ENCODE measurements around the gene CCDC24. TPM values are rescaled to one million over a fixed set of nuclear protein-coding genes. Genes with fewer than 3 reads are reported as not detected.
A peak's percentile ranks its signal among the peaks of the same experiment; 100 is the strongest.

Gene CCDC24
- polyA plus RNA-seq, 1 donor from 2014 or later = 5.3 TPM

DNA sequence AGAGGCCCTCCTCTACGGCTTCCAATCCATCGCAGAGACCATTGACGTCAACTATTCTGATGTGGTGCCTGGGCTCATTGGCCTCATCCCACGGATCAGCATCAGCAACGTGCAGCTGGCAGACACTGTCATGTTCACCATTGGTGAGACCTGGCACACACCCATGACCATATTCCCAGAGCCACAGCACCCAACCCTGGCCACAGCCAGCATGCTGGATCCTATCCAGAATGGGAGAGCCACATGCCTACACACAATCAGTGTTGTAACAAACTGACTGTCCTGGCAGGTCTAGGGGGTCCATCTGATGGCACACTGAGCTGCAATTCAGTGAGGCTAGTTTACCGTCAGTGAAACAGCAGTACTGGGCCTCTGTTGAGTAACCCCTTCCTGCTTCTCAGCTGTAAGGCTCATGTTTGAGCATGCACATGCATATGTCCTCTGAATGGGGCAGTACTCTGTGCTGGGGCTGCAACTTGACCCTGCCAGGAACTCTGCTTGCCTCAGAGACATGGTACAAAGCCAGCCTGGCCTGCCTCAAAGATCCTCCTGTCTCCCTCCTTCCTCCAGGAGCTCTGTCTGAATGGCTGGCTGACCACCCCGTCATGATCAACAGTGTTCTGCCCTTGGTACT lies 33.9 kb upstream of the CCDC24 start:
- peaks cover 2% of the 10 kb centered on the region for H3K36me3 Mint-ChIP-seq
- H3K9me3 Mint-ChIP-seq = no peaks in the 10 kb centered on the region
- H3K4me1 Mint-ChIP-seq = no peaks in the 10 kb centered on the region
- H3K27me3 Mint-ChIP-seq = no peaks in the 10 kb centered on the region
- no peak overlapping the region for H3K4me3 Mint-ChIP-seq
- H3K27ac Mint-ChIP-seq = peak overlapping the region in 1 of 3 donors; percentile 14

DNA sequence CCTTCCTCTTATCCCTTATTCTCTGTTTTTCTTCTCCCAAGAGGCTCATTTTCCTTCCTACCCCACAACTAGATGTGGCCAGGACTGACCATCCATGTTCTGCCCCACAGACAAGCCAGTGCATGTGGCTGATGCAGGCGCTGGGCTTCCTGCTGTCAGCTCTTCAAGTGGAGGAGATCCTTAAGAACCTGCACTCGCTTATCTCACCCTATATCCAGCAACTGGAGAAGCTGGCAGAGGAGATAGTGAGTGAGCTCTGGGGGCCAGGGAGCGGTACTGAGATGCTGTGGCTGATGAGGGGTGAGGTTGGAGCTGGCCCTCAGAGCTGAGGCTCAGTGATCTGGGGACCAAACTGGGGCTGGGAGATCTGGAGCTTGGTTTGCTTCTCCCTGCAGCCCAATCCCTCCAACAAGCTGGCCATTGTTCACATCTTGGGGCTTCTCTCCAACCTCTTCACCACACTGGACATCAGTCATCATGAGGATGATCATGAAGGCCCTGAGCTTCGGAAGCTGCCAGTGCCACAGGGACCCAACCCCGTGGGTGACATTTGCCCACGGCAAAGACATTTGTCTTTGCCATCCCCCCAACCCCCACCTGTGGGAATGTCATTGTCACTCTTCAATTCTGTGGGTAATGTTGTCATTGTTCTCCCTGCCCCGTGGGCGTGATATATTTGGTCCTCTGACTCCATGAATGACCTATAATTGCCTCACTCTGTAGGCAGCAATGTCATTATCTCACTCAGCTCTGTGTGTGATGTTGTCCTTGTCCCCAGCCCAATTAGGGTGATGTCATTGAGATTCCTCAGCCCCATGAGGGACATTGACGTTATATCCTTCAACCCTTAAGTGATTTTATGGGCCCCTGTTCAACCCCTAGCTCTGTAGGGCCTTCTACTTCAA lies 32.8 kb upstream of the CCDC24 start:
- no peak overlapping the region for H3K27ac Mint-ChIP-seq
- H3K36me3 Mint-ChIP-seq = peaks cover 2% of the 10 kb centered on the region
- H3K9me3 Mint-ChIP-seq = no peaks in the 10 kb centered on the region
- no peak overlapping the region for H3K4me3 Mint-ChIP-seq
- H3K4me1 Mint-ChIP-seq = no peaks in the 10 kb centered on the region
- no peaks in the 10 kb centered on the region for H3K27me3 Mint-ChIP-seq

DNA sequence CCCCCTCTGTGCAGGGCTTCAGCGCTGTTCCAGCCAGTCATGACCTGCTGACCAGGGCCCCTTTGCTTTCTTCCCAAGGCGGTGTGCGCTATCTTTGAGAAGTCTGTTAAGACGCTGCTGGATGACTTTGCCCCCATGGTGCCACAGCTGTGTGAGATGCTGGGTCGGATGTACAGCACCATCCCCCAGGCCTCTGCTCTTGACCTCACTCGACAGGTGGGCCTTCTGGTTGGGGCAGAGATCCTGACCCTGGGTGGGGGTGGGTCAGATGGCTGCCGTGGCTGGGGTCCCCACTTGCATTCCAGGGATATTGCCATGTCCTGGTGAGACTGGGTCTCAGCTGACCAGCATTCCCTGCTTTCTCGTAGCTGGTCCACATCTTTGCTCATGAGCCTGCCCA lies 30.6 kb upstream of the CCDC24 start:
- H3K4me3 Mint-ChIP-seq = no peak overlapping the region
- peaks cover 2% of the 10 kb centered on the region for H3K36me3 Mint-ChIP-seq
- H3K27ac Mint-ChIP-seq = no peak overlapping the region
- H3K9me3 Mint-ChIP-seq = no peaks in the 10 kb centered on the region
- no peaks in the 10 kb centered on the region for H3K4me1 Mint-ChIP-seq
- H3K27me3 Mint-ChIP-seq = no peaks in the 10 kb centered on the region

DNA sequence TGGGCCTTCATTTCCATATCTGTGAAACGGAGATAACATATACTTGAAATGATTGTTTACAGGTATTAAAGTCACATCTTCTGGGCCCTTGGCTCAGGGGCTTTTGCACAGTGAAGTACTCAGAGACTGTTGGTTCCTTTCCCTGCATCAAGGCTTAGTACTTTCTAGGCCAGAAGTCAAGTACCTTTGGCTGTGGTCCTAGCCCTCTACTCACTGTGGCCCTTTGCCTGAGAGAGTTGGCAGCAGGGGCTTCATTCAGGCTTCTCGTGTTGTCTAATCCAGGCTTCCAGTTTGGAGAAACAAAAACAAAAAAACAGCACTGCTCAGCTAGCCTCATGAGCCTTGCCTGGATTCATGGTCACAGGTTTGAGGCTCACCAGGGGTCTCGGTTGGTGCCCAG lies 29.7 kb upstream of the CCDC24 start:
- H3K27me3 Mint-ChIP-seq = no peaks in the 10 kb centered on the region
- H3K4me3 Mint-ChIP-seq = no peak overlapping the region
- no peaks in the 10 kb centered on the region for H3K9me3 Mint-ChIP-seq
- peaks cover 2% of the 10 kb centered on the region for H3K36me3 Mint-ChIP-seq
- no peak overlapping the region for H3K27ac Mint-ChIP-seq
- H3K4me1 Mint-ChIP-seq = no peaks in the 10 kb centered on the region

DNA sequence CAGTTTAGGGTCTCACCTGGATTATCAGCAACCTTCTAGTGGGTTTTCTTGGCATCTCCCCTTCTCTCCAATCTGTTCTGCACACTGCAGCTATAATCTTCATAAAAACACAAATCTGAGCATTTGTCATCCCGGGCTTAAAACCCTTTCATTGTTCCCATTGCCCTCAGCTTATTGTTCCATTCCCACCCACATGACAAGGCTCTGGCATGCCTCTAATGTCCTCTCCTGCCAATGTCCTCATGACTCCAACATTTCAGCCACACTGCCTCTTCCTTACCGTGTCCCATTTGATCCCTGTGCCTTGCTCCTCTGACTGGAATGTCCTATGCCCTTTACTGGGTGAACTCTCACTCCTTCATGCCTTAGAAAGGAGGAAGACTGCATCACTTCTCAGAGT lies 29.1 kb upstream of the CCDC24 start:
- no peaks in the 10 kb centered on the region for H3K27me3 Mint-ChIP-seq
- no peaks in the 10 kb centered on the region for H3K4me1 Mint-ChIP-seq
- no peak overlapping the region for H3K4me3 Mint-ChIP-seq
- no peaks in the 10 kb centered on the region for H3K9me3 Mint-ChIP-seq
- H3K36me3 Mint-ChIP-seq = peaks cover 2% of the 10 kb centered on the region
- H3K27ac Mint-ChIP-seq = peak overlapping the region in 1 of 3 donors; percentile 19

DNA sequence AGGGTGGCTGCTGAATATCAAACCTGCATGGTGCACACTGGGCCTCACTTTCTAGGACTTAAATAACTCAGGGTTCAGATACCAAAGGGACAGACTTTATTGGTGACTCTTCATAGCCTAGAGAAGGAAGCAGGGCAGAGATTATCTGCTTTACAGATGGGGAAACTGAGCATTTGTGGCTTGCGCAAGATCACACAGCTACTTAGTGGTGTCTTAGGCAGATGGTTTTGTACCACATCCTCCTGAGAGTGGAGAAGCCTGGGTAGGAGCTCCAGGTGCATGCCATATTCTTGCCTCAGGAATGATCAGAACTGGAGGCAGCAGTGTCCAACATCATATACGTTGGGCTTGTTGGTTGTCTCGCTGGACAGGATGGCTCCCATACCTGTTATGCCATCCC lies 28.4 kb upstream of the CCDC24 start:
- H3K4me3 Mint-ChIP-seq = no peak overlapping the region
- no peaks in the 10 kb centered on the region for H3K4me1 Mint-ChIP-seq
- no peak overlapping the region for H3K27ac Mint-ChIP-seq
- peaks cover 0 to 2% (median 0%) of the 10 kb centered on the region in 3 donors for H3K9me3 Mint-ChIP-seq
- H3K27me3 Mint-ChIP-seq = no peaks in the 10 kb centered on the region
- H3K36me3 Mint-ChIP-seq = peaks cover 2% of the 10 kb centered on the region

DNA sequence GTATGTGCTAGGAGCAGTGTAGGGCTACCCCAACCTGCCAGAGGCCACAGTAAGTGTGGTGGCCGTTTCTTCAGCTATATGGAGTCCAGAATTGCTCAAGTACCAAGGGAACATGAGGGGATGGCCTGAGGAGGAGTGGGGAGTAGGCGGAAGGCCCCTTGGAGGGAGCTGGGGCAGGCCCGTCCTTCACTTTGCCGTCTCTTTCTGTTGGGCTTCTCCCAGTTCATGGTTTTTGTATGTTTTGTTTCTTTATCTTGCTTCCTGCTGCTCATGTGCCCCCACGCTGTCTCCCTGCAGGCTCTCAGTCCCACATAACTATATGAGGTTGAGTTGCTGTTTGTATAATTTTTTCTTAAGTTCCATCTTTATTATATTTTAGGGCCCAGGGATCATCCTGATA lies 27.5 kb upstream of the CCDC24 start:
- Mint-ChIP-seq H3K27ac (no peak overlapping the region), H3K4me1 (no peaks in the 10 kb centered on the region), H3K9me3 (peaks cover 0 to 2% (median 0%) of the 10 kb centered on the region in 3 donors), H3K27me3 (no peaks in the 10 kb centered on the region), H3K4me3 (no peak overlapping the region), H3K36me3 (peaks cover 4% of the 10 kb centered on the region)

DNA sequence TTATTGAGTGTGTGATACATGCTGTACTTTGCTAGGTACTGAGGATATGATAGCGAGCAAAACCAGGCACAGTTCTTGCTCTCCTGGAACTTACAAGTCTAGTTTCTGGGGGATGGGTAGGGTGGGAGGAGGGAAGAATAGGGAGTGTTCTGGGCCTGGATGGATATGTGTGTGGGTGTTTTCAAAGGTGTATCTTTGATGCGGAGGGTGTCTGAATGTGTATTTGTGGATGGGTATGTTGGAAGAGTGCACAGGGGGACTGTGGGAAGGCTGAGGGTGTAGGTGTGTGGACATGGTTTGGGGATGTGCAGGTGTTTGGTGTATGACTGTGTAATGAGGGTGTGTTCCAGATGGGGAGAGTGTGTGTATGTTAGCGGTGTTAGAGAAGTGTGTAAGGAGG lies 26.1 kb upstream of the CCDC24 start:
- Mint-ChIP-seq H3K4me1 (peaks cover 3 to 8% (median 5%) of the 10 kb centered on the region in 3 donors), H3K4me3 (no peak overlapping the region), H3K27me3 (no peaks in the 10 kb centered on the region), H3K36me3 (peaks cover 4% of the 10 kb centered on the region), H3K9me3 (peaks cover 0 to 2% (median 0%) of the 10 kb centered on the region in 3 donors), H3K27ac (no peak overlapping the region)

DNA sequence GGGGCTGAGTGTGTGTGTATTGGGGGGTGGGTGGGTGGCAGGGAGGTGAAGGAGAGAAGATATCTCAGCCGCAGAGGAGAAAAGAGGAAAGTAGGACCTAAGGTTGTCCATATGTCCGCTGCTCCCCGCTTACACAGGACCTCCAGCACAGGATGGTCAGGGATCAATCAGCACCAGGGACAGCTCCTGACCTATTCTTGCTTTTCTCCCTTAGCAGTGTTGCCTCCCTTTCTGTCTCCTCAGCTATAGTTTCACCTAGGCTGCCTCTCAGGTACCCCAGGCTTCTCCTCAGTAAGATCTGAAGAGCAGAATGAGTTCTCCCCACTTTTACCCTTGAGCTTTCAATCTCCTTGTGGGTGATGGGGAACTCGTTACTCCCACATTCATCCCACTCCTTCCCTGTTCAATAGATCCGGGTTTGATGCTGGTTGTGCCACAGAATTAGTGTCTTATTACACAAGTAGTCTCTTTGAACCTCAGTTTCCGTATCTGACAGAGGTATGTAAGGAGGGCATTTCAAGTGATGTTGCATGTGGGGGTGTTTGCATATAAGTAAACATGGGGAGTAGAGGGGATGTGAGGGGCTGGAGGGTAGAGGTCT lies 23.0 kb upstream of the CCDC24 start:
- Mint-ChIP-seq H3K4me1 (peaks cover 7 to 16% (median 8%) of the 10 kb centered on the region in 3 donors), H3K36me3 (peaks cover 2% of the 10 kb centered on the region), H3K4me3 (peak overlapping the region in 1 of 4 donors; percentile 39), H3K9me3 (peaks cover 0 to 2% (median 0%) of the 10 kb centered on the region in 3 donors), H3K27ac (no peak overlapping the region), H3K27me3 (no peaks in the 10 kb centered on the region)

DNA sequence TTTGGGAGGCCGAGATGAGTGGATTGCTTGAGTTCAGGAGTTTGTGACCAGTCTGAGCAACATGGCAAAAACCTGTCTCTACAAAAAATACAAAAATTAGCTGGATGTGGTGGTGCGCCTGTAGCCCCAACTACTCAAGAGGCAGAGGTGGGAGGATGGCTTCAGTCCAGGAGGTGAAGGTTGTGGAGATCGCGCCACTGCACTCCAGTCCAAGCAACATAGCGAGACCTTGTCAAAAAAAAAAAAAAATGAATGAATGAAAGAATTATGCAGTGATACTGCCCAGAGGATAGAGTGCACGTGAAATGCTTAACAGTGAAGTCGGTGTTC lies 22.0 kb upstream of the CCDC24 start:
- peaks cover 0 to 2% (median 0%) of the 10 kb centered on the region in 3 donors for H3K9me3 Mint-ChIP-seq
- H3K27ac Mint-ChIP-seq = peak overlapping the region; percentile 40 to 92 (median 63)
- H3K27me3 Mint-ChIP-seq = no peaks in the 10 kb centered on the region
- H3K4me1 Mint-ChIP-seq = peaks cover 13 to 16% (median 16%) of the 10 kb centered on the region in 3 donors
- H3K4me3 Mint-ChIP-seq = peak overlapping the region; percentile 93 to 99 (median 96)
- H3K36me3 Mint-ChIP-seq = peaks cover 2% of the 10 kb centered on the region

DNA sequence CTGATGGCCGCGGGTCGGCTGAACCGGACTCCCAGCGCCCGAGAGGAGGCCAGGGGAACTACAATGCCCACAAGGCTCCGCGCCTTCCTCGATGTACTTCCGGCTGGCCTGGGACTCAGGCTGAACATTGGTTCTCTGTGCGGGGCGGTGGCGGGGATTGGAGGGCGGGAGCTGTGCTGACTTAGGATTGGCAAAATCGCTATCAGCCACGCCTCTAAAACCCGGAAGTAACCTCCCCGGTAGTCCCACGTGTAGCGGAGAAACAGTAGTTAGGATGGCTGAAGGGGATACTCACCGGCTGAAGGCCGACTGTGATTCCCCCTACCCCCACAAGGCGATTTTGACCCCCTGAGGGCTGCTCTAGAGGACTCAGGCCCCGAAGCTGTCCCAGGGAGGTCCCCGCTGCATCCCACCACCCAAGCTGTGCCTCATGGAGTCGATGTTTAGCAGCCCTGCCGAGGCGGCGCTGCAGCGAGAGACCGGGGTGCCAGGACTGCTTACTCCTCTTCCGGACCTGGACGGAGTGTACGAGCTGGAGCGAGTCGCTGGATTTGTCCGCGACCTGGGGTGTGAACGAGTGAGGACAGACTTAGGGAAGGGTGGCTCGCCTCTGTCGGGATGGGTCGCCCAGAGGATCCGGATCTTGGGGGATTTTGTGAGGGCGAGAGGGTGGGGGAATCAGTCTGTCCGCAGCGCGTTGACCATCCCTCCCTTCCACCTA lies 21.5 kb upstream of the CCDC24 start, which contains the start of gene DPH2:
TSS of gene DPH2 (plus strand) at position 265 of the 721 bp plus-strand sequence. CDS start at position 431, 166 bp downstream.
- Mint-ChIP-seq H3K4me1 (peaks cover 15 to 16% (median 16%) of the 10 kb centered on the region in 3 donors), H3K27ac (peak within 1 kb of the TSS; percentile 40 to 92 (median 63)), H3K36me3 (peaks cover 2% of the 10 kb centered on the region), H3K4me3 (peak within 1 kb of the TSS; percentile 93 to 99 (median 96)), H3K9me3 (peaks cover 0 to 2% (median 0%) of the 10 kb centered on the region in 3 donors), H3K27me3 (no peaks in the 10 kb centered on the region)

DNA sequence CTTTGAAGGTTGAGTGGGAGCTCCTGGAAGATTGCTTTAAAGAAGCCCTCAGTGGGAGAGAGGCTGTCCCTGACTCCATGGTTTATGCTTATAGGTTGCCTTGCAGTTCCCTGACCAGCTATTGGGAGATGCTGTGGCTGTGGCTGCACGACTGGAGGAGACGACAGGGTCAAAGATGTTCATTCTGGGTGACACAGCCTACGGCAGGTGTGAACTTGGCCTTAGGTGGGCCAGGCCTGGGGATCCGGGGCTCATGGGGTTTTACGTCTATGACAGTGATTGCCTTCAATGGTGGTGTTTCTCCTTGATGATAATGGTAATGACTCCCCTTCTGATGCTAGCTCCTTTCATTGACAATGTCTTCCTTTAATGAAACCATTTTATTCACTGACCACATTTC lies 20.9 kb upstream of the CCDC24 start:
- Mint-ChIP-seq H3K27me3 (no peaks in the 10 kb centered on the region), H3K4me1 (peaks cover 15 to 16% (median 16%) of the 10 kb centered on the region in 3 donors), H3K36me3 (peaks cover 2% of the 10 kb centered on the region), H3K27ac (peak overlapping the region in 2 of 3 donors; percentile 40 to 63), H3K9me3 (peaks cover 0 to 2% (median 0%) of the 10 kb centered on the region in 3 donors), H3K4me3 (peak overlapping the region; percentile 93 to 99 (median 96))

DNA sequence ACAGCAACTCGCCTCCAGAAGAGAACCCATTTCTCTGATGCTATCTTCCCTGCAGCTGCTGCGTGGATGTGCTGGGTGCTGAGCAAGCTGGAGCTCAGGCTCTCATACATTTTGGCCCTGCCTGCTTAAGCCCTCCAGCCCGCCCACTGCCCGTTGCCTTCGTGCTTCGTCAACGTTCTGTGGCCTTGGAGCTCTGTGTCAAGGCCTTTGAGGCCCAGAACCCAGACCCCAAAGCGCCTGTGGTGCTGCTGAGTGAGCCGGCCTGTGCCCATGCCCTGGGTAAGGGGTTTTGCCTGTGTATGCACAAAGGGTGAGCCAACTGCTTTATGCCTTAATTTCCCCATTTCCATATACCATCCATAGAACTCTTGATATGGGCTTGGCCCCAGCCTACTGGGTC lies 20.5 kb upstream of the CCDC24 start:
- Mint-ChIP-seq H3K27me3 (no peaks in the 10 kb centered on the region), H3K4me3 (peak overlapping the region; percentile 55 to 98 (median 94)), H3K36me3 (peaks cover 2% of the 10 kb centered on the region), H3K4me1 (peaks cover 15 to 18% (median 18%) of the 10 kb centered on the region in 3 donors), H3K27ac (peak overlapping the region in 1 of 3 donors; percentile 40), H3K9me3 (peaks cover 0 to 2% (median 0%) of the 10 kb centered on the region in 3 donors)

DNA sequence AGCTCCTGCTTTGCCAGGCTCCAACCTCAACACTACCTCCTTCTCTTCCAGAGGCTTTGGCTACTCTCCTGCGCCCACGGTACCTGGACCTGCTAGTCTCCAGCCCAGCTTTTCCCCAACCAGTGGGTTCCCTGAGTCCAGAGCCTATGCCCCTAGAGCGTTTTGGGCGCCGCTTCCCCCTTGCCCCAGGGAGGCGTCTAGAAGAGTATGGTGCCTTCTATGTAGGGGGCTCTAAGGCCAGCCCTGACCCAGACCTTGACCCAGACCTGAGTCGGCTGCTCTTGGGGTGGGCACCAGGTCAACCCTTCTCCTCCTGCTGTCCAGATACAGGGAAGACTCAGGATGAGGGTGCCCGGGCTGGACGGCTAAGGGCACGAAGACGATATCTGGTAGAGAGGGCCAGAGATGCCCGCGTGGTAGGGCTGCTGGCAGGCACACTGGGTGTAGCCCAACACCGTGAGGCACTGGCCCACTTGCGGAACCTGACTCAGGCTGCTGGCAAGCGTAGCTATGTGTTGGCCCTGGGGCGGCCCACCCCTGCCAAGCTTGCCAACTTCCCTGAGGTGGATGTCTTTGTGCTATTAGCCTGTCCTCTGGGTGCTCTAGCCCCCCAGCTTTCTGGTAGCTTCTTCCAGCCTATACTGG lies 19.9 kb upstream of the CCDC24 start:
- Mint-ChIP-seq H3K9me3 (peaks cover 0 to 2% (median 0%) of the 10 kb centered on the region in 3 donors), H3K4me1 (peaks cover 15 to 22% (median 20%) of the 10 kb centered on the region in 3 donors), H3K36me3 (peaks cover 2% of the 10 kb centered on the region), H3K27me3 (no peaks in the 10 kb centered on the region), H3K4me3 (peak overlapping the region in 3 of 4 donors; percentile 55 to 95 (median 93)), H3K27ac (no peak overlapping the region)

Data from IgD-negative memory B cell (primary cell).